ENCODE measurements around the gene SLC6A9. TPM values are rescaled to one million over a fixed set of nuclear protein-coding genes. Genes with fewer than 3 reads are reported as not detected.

The SLC6A9 gene
- total RNA-seq, 1 donor from 2014 or later = 61.7 TPM

DNA sequence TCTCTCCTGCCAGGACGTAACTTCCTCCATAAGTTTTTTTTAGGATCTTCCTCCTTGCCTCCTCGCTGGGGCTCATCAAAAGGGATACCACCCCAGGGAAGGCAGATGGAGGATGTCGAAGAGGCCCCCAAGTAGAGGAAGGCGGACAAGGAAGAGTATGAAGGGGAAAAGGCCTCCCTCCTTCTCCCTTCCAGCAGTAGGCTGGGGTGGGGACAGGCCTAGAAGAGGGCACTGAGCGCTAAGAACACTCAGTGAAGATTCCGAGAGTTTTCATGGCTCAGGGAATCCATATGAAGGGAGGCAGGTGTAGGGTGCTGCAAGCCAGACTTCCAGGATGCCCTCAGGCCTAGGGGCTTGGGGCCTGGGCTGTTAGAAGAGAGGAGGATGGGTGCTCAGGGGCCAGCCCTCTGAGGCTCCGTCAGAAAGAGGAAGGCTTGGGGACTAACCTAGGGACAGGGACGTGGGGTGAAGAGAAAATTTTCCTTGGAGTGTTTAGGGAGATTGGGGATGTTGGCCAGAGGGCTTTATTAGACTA lies 1.8 kb upstream of the SLC6A9 start:
- Mint-ChIP-seq H3K27me3 (ENCODE audit: low read depth) (no peaks in the 10 kb centered on the region), H3K9me3 (ENCODE audit: low read depth) (no peaks in the 10 kb centered on the region), H3K27ac (ENCODE audit: unreplicated experiment) (no peak overlapping the region), H3K4me3 (ENCODE audit: unreplicated experiment) (no peak overlapping the region), H3K36me3 (ENCODE audit: low read depth) (no peaks in the 10 kb centered on the region), H3K4me1 (ENCODE audit: low read depth) (peaks cover 56% of the 10 kb centered on the region)
- no peak for DNase-seq (ENCODE audit: low spot score)
- TF ChIP-seq CTCF (IDR thresholded peaks at IDR 0.05) = no peak

DNA sequence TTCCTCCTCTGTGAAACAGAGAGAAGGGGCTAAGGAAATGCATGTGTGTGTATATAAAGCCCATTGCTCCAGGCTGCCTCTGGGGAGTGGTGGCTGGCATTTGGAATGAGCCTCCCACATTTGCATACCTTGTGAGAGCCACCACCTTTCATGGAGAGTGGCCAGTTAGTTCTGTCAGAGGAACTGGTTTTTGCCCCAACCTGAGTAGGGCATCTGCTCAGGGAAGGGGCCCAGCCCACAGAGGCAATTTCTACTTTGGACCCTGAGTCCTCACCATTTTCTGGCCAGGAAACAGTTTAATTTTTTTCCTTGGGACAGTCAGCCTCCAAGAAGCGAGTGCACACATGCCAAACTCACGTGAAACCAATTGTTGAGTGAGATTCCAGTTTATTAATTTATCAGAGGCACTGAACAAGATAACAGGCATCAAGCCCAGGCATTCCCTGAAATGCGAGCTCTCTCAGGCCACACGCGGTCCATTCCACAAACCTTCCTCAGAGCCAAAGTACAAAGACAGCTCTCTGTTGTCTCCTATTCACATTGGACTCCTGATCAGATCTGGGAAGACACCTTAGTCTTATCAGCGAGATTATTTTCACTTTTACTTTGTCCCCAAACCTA lies 1.0 kb upstream of the SLC6A9 start:
- Mint-ChIP-seq H3K4me3 (ENCODE audit: unreplicated experiment) (peak overlapping the region; percentile 84), H3K9me3 (ENCODE audit: low read depth) (no peaks in the 10 kb centered on the region), H3K4me1 (ENCODE audit: low read depth) (peaks cover 57% of the 10 kb centered on the region), H3K27me3 (ENCODE audit: low read depth) (no peaks in the 10 kb centered on the region), H3K27ac (ENCODE audit: unreplicated experiment) (peak overlapping the region; percentile 91), H3K36me3 (ENCODE audit: low read depth) (no peaks in the 10 kb centered on the region)
- no peak for TF ChIP-seq CTCF (IDR thresholded peaks at IDR 0.05)
- no peak for DNase-seq (ENCODE audit: low spot score)

GRCh38 chr1:44030605-44031251 lies 534 bp downstream of the SLC6A9 start:
- DNase-seq (ENCODE audit: low spot score) = peak; percentile 92
- Mint-ChIP-seq H3K4me3 (ENCODE audit: unreplicated experiment) (peak overlapping the region; percentile 84), H3K27me3 (ENCODE audit: low read depth) (no peaks in the 10 kb centered on the region), H3K27ac (ENCODE audit: unreplicated experiment) (peak overlapping the region; percentile 91), H3K4me1 (ENCODE audit: low read depth) (peaks cover 42% of the 10 kb centered on the region), H3K9me3 (ENCODE audit: low read depth) (no peaks in the 10 kb centered on the region), H3K36me3 (ENCODE audit: low read depth) (no peaks in the 10 kb centered on the region)
- TF ChIP-seq CTCF (IDR thresholded peaks at IDR 0.05) = peak; percentile 69

DNA sequence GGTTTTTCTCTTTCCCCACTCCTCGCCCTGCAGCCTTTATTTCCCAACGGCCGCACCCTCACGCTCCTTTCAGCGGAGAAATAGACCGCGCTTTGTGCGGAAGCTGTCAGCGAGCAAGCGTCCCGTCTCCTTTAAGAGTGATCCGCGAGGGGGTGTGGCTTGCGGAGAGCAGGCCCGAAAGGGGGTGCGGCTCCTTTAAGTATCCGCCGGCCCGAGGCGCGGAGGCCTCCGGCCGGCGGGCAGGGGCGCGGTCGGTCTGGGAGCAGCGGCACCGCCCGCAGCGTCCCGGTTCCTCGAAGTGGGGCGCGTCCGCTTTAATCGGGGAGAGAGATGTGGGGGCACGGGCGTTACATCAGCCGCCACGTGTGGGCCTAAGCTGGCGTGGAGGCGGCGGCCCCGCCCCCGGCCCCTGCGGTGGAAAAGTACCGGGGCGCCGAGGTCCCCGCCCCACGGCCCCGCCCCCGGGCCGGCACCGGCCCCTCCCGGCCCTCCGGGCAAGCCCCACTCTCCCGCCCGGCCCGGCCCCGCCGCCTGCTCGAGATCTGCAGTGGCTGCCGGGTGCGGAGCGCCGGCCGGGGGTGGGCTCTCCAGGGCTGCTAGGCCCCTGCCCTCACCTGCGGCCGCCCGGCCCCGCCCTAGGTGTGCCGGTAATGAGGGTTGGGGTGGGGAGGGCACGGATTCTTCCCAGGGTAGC lies 1.2 kb downstream of the SLC6A9 start:
- H3K36me3 Mint-ChIP-seq (ENCODE audit: low read depth) = peaks cover 1% of the 10 kb centered on the region
- no peak for TF ChIP-seq CTCF (IDR thresholded peaks at IDR 0.05)
- DNase-seq (ENCODE audit: low spot score) = peak; percentile 96
- H3K27me3 Mint-ChIP-seq (ENCODE audit: low read depth) = no peaks in the 10 kb centered on the region
- no peaks in the 10 kb centered on the region for H3K9me3 Mint-ChIP-seq (ENCODE audit: low read depth)
- peaks cover 37% of the 10 kb centered on the region for H3K4me1 Mint-ChIP-seq (ENCODE audit: low read depth)
- peak overlapping the region; percentile 91 for H3K27ac Mint-ChIP-seq (ENCODE audit: unreplicated experiment)
- H3K4me3 Mint-ChIP-seq (ENCODE audit: unreplicated experiment) = peak overlapping the region; percentile 94

GRCh38 chr1:44029260-44029910 lies 1.9 kb downstream of the SLC6A9 start:
- Mint-ChIP-seq H3K9me3 (ENCODE audit: low read depth) (no peaks in the 10 kb centered on the region), H3K36me3 (ENCODE audit: low read depth) (peaks cover 4% of the 10 kb centered on the region), H3K4me1 (ENCODE audit: low read depth) (peaks cover 40% of the 10 kb centered on the region), H3K27me3 (ENCODE audit: low read depth) (no peaks in the 10 kb centered on the region), H3K27ac (ENCODE audit: unreplicated experiment) (peak overlapping the region; percentile 91), H3K4me3 (ENCODE audit: unreplicated experiment) (peak overlapping the region; percentile 94)
- no peak for TF ChIP-seq CTCF (IDR thresholded peaks at IDR 0.05)
- DNase-seq (ENCODE audit: low spot score) = peak; percentile 52
